A673 (cell line): Measurements from ENCODE around the gene TET1. TPM values are rescaled to one million over a fixed set of nuclear protein-coding genes. Genes with fewer than 3 reads are reported as not detected.

ENCODE experiments used
- BruUV-seq: library from RNA; stranded (reverse); fragments of 400-500 nt; replicated peaks from 2 replicates; lab custom pipeline; 2021; lab: Mats Ljungman, UMichigan
- CTCF ChIA-PET: fragments of 300-600 bp; sonication (Branson Sonifier 250); formaldehyde crosslinking; loops from one replicate; lab custom pipeline; 2022; ENCODE audit warnings: antibody characterized with exemption; lab: Charles Lee
- POLR2A ChIA-PET: fragments of 300-600 bp; sonication (Branson Sonifier 250); formaldehyde crosslinking; loops from one replicate; lab custom pipeline; 2022; ENCODE audit warnings: antibody characterized with exemption; ENCODE audit not compliant: low non-redundant PET; lab: Charles Lee
- DNase-seq: peaks from one replicate; pipeline ENCODE4 v3.0.0-alpha.2; 2015; ENCODE audit warnings: low spot score
- H3K27ac ChIP-seq: fragments of 200-600 bp; sonication (generic); 2 replicates; pipeline ENCODE4 v1.5.1; 2016; ENCODE audit warnings: mixed run types, low read depth, mild to moderate bottlenecking, mixed read lengths, antibody characterized with exemption, low read length; ENCODE audit not compliant: poor library complexity, severe bottlenecking
- H3K27me3 ChIP-seq: fragments of 200-600 bp; sonication (generic); replicated peaks from 2 replicates; pipeline ENCODE4 v1.6.1; 2017; ENCODE audit warnings: mixed run types, low read depth, mild to moderate bottlenecking, mixed read lengths, antibody characterized with exemption, low read length; ENCODE audit not compliant: insufficient read depth, poor library complexity
- H3K36me3 ChIP-seq: fragments of 200-600 bp; sonication (generic); 2 replicates; pipeline ENCODE4 v1.6.1; 2016; ENCODE audit warnings: mixed run types, mild to moderate bottlenecking, mixed read lengths, antibody characterized with exemption, low read length; ENCODE audit not compliant: insufficient read depth, poor library complexity, severe bottlenecking
- H3K4me1 ChIP-seq: fragments of 200-600 bp; sonication (generic); 2 replicates; pipeline ENCODE4 v1.6.1; 2017; ENCODE audit warnings: mixed run types, mild to moderate bottlenecking, mixed read lengths, antibody characterized with exemption, low read length; ENCODE audit not compliant: insufficient read depth, poor library complexity, severe bottlenecking
- H3K4me3 ChIP-seq: fragments of 200-600 bp; sonication (generic); 2 replicates; pipeline ENCODE4 v1.5.1; 2016; ENCODE audit warnings: low read depth, mixed run types, mild to moderate bottlenecking, mixed read lengths, low read length; ENCODE audit not compliant: poor library complexity, severe bottlenecking
- H3K9me3 ChIP-seq: fragments of 200-600 bp; sonication (generic); 2 replicates; pipeline ENCODE4 v1.6.1; 2016; ENCODE audit warnings: mixed run types, low read depth, mild to moderate bottlenecking, mixed read lengths, antibody characterized with exemption, low read length; ENCODE audit not compliant: poor library complexity, severe bottlenecking
- EZH2 ChIP-seq: fragments of 200-600 bp; sonication (generic); IDR thresholded peaks from 2 replicates; pipeline ENCODE4 v1.6.1; 2017; ENCODE audit warnings: borderline replicate concordance, low read depth, mild to moderate bottlenecking, mixed read lengths, antibody characterized with exemption, low read length; ENCODE audit not compliant: poor library complexity, severe bottlenecking
- intact Hi-C: fragments of 100-400 bp; cut with micrococcal nuclease; formaldehyde crosslinking; loops from one replicate; pipeline ENCODE4 v1.10.0; 2022; ENCODE audit not compliant: unreplicated experiment
- total RNA-seq: library from RNA; stranded (reverse); gene quantifications from 2 replicates; pipeline ENCODE4 v1.2.3, GENCODE V29; 2021
- TF ChIP-seq, protein P1 (sequence below): fragments of 300-800, 200-600 bp; sonication (generic); conservative IDR thresholded peaks from 2 replicates; pipeline ENCODE4 v1.5.1; 2017; ENCODE audit warnings: low read depth, mild to moderate bottlenecking, antibody characterized with exemption, low read length, moderate library complexity, mixed read lengths

The TET1 gene
- total RNA-seq, 1 experiment from 2014 or later = 15.2 TPM

DNA sequence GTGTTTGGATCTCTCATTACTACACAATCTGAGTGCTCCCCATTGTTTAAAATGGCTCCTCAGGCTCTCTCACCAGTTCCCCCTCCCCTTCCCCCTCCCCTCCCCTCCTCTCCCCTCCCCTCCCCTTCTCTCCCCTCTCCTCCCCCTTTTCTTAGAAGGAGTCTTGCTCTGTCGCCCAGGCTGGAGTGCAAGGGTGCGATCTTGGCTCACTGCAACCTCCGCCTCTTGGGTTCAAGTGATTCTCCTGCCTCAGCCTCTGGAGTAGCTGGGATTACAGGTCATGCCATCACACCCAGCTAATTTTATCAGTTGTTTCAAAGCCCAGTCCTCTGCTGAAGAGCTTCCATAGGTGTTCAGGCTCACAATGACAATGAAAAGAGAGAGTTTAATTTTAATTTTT, 157.3 kb downstream of the TET1 start:
- CTCF ChIA-PET = no interaction called here
- H3K36me3 ChIP-seq = no peaks in the 10 kb centered on the region
- H3K9me3 ChIP-seq = no peaks in the 10 kb centered on the region
- BruUV-seq = no TSS peak
- no peak overlapping the region for H3K4me3 ChIP-seq
- TF ChIP-seq, protein P1, sequence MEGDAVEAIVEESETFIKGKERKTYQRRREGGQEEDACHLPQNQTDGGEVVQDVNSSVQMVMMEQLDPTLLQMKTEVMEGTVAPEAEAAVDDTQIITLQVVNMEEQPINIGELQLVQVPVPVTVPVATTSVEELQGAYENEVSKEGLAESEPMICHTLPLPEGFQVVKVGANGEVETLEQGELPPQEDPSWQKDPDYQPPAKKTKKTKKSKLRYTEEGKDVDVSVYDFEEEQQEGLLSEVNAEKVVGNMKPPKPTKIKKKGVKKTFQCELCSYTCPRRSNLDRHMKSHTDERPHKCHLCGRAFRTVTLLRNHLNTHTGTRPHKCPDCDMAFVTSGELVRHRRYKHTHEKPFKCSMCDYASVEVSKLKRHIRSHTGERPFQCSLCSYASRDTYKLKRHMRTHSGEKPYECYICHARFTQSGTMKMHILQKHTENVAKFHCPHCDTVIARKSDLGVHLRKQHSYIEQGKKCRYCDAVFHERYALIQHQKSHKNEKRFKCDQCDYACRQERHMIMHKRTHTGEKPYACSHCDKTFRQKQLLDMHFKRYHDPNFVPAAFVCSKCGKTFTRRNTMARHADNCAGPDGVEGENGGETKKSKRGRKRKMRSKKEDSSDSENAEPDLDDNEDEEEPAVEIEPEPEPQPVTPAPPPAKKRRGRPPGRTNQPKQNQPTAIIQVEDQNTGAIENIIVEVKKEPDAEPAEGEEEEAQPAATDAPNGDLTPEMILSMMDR = no peak
- TF ChIP-seq EZH2 = no peak
- no peaks in the 10 kb centered on the region for H3K4me1 ChIP-seq
- H3K27ac ChIP-seq = no peak overlapping the region
- DNase-seq = no peak
- intact Hi-C loops = no loop called here
- POLR2A ChIA-PET = no interaction called here
- no peaks in the 10 kb centered on the region for H3K27me3 ChIP-seq

DNA sequence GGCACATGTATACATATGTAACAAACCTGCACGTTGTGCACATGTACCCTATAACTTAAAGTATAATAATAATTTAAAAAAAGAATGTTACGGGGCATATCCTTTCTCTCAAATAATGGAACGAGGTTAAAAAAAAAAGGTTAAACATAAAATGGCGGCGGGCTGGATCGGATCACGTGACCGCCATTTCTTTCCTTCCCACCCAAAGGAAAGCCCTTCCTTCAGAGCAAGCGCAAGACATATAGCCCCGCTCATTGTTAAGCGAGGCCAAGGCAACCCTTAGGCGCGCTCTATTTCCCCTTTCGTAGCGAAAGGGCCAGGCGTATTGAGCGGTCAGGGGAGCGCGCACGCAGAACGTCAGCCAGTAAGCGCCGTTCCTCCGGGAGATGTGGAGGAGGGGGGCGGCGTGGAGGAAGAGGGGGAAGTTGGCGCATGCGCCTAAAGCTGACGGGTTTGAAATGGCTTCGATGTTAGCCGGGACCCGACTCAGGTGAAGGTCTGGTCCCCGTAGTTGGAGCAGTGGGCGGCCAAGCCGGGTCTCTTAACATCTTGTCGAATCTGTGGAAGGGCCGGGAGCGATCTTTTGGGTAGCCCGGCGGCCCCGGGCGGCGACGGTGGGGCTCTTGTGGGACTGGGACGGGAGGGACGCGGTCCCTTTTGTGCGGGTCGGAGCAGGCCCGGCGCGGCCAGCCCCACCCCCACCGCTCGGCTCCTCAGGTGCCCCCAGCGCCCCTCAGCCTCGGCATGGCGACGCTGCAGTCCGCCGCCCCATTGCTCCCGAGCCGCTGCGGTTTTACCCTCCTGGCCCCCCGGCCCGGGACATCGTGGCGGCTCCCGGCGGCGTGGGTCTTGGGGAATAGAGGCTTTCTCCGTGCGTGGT, 160.9 kb downstream of the TET1 start, which contains the start of gene CCAR1:
Gene CCAR1, plus strand, starts transcription at position 447 of the 880 bp plus-strand sequence. CDS start 1,266 bp downstream, outside the sequence.
- no peaks in the 10 kb centered on the region for H3K27me3 ChIP-seq
- POLR2A ChIA-PET = interaction anchor here (0.6 kb wide), 1 partner anchor 374 kb away, joined by 3 read pairs; no protein-coding TSS in a partner anchor
- H3K9me3 ChIP-seq = no peaks in the 10 kb centered on the region
- CTCF ChIA-PET = no interaction called here
- no TSS peak for BruUV-seq
- H3K4me1 ChIP-seq = no peaks in the 10 kb centered on the region
- DNase-seq = peak; percentile 100
- peak within 1 kb of the TSS; percentile 92 for H3K27ac ChIP-seq
- H3K36me3 ChIP-seq = peaks cover 27% of the 10 kb centered on the region
- TF ChIP-seq EZH2 = no peak
- TF ChIP-seq, protein P1 = no peak
- intact Hi-C loops = loop anchor here (5.0 kb wide), 1 partner anchor 159 kb away; the partner anchor contains the start of gene TET1
- peak within 1 kb of the TSS; percentile 94 for H3K4me3 ChIP-seq

GRCh38 chr10:68721673-68722335, 161.7 kb downstream of the TET1 start:
- H3K9me3 ChIP-seq = no peaks in the 10 kb centered on the region
- H3K36me3 ChIP-seq = peaks cover 33% of the 10 kb centered on the region
- no peak for DNase-seq
- ChIA-PET POLR2A (interaction anchor here (0.6 kb wide), 1 partner anchor 375 kb away, joined by 3 read pairs; no protein-coding TSS in a partner anchor), CTCF (no interaction called here)
- TSS peak; percentile 71 for BruUV-seq
- H3K4me1 ChIP-seq = no peaks in the 10 kb centered on the region
- H3K27ac ChIP-seq = peak overlapping the region; percentile 92
- H3K4me3 ChIP-seq = peak overlapping the region; percentile 94
- H3K27me3 ChIP-seq = no peaks in the 10 kb centered on the region
- TF ChIP-seq EZH2 = no peak
- TF ChIP-seq, protein P1 = no peak
- intact Hi-C loops = loop anchor here (5.0 kb wide), 1 partner anchor 160 kb away; the partner anchor contains the start of gene TET1
